Left colon (tissue), 2 donors: ENCODE data around the gene WDR26. TPM values are rescaled to one million over a fixed set of nuclear protein-coding genes. Genes with fewer than 3 reads are reported as not detected.
"Not testable (repeated sequence)": the region's sequence is repeated elsewhere in the genome, so short reads cannot be mapped to it uniquely, and the experiment has no call there.

ENCODE experiments used
- ATAC-seq: fragments of 200-7000 bp; cut with Tn5 transposase; one replicate; pipeline ENCODE4 v1.9.1; 2020; ENCODE audit warnings: mild to moderate bottlenecking, moderate library complexity
- DNase-seq, 2 donors: peaks; one replicate each; pipeline ENCODE4 v3.0.0-alpha.2; 2020
- intact Hi-C, 2 donors: fragments of 100-400 bp; cut with DNase I in 1 of 2; cut with micrococcal nuclease in 1 of 2; formaldehyde crosslinking; loops; one replicate each; pipeline versions ENCODE4 v1.11.2 to v1.14.0; 2022; cut with DNase I, micrococcal nuclease
- long read RNA-seq: library from polyadenylated mRNA; unstranded; transcript quantifications from one replicate; pipeline ENCODE4 v2.0.0, GENCODE V29; 2021
- total RNA-seq, 2 donors: library from RNA; stranded (reverse); fragmentation: NEBNext Ultra II Directional; extraction: Animal tissue kit (Norgen Biotek cat#: 25700); gene quantifications; one replicate each; pipeline ENCODE4 v1.2.1, GENCODE V29; 2021
- donor health status: DM: no; HTN: no; CAD: no.
- donor health status: DM: yes; HTN: yes; CAD: no.

WDR26 gene
- 10 to 100 TPM; 62.1 to 64.4 TPM for total RNA-seq
- long read RNA-seq, full-length matches to known transcripts = 10 of 42 reads
- long read RNA-seq, partial matches to known transcripts = 7 of 42 reads
- long read RNA-seq, other reads (novel, unspliced or antisense) = 25 of 42 reads

DNA sequence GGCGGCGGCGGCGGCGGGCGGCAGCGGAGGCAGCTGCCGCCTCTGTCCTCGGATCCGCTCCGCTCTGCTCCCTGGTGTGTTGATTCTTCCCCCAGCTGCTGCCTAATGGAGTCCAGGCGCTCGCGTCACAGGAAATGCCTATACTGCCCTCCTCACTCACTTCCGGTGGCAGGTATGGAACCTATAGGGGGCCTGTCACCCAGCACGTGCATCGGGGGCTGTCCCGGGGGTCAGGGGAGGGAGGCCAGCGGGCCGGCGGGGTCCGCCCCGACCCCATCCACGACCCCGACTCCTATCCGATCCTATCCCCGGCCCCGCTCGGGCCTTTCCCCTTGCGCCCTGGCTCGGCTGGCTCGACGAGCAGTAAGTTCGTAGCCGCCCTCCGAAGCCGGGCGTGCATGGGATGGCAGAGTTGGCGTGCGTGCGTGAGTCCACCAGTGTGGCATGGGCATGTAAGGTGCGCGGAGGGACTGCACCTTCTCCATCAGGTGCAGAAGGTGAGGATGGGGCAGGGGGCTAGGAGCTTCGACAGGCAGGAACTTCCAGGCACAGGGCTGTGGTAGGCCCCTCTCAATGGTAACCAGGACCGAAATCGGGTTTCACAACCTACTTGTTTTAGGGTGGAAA, at the start of gene WDR26:
TSS of gene WDR26 (minus strand) at position 107 of the 627 bp plus-strand sequence.
- ATAC-seq = peak; percentile 86
- intact Hi-C loops = no loop called here
- DNase-seq = peak; percentile 86 to 89

GRCh38 chr1:224483206-224483605, 48.6 kb upstream of the WDR26 start:
- intact Hi-C loops, DNase-seq, ATAC-seq: not testable (repeated sequence)

- intact Hi-C loops = no loop called here
- peak; percentile 90 for ATAC-seq
- DNase-seq = peak in 1 of 2 donors; percentile 52
Observed at GRCh38 chr1:224482619-224483018, 48.0 kb upstream of the WDR26 start.

GRCh38 chr1:224481601-224482000, 47.0 kb upstream of the WDR26 start:
- DNase-seq (no peak), ATAC-seq (no peak)
- intact Hi-C loops = no loop called here

DNA sequence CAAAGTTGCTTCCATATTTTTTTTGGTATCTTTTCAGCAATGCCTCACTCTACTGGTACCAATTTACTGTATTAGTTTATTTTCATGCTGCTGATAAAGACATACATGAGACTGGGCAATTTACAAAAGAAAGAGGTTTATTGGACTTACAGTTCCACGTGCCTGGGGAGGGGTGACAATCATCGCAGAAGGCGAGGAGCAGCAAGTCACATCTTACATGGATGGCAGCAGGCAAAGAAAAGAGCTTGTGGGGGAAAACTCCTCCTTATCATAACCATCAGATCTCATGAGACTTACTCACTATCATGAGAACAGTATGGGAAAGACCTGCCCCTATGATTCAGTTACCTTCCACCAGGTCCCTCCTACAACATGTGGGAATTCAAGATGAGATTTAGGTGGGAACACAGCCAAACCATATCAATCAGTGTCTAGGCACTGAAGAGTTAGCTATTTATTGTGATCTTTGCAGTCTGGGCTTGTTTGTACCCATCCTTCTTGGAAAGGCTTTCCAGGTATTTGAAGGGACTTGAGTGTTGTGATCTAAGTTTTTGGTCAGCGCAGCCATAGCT, 46.4 kb upstream of the WDR26 start:
- intact Hi-C loops, DNase-seq, ATAC-seq: not testable (repeated sequence)

DNA sequence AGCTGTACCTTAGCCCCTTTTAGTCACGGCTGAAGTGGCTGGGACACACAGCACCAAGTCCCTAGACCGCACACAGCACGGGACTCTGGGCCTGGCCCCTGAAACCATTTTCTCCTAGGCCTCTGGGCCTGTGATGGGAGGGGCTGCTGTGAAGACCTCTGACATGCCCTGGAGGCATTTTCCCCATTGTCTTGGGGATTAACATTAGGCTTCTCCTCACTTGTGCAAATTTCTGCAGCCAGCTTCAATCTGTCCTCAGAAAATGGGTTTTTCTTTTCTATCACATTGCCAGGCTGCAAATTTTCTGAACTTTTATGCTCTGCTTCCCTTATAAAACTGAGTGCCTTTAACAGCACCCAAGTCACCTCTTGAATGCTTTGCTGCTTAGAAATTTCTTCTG, 45.6 kb upstream of the WDR26 start:
- intact Hi-C loops, DNase-seq, ATAC-seq: not testable (repeated sequence)

- DNase-seq = no peak
- ATAC-seq = no peak
- intact Hi-C loops = no loop called here
Observed at GRCh38 chr1:224472806-224473205, 38.2 kb upstream of the WDR26 start.

DNA sequence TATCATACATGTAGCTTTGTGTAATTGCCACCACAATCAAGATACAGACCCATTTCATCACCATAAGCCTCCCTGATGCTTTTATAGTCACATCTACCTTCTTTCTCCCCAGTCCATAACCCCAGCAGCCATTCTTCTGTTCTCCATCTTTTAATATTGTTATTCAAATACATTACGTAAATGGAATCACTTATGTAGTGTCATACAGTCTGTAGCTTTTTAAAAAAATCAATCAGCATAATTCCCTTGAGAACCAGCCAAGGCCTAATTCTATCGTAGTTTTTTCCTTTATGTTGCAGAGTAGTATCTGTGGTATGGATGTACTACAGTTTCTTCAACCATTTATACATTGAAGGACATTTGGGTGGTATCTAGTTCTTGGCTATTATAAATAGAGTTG, 31.6 kb upstream of the WDR26 start:
- ATAC-seq (no peak), DNase-seq (no peak)
- intact Hi-C loops = no loop called here

- no peak for DNase-seq
- no peak for ATAC-seq
- intact Hi-C loops = no loop called here
Observed at GRCh38 chr1:224459966-224460365, 25.4 kb upstream of the WDR26 start.

GRCh38 chr1:224458996-224459395, 24.4 kb upstream of the WDR26 start:
- DNase-seq = no peak
- intact Hi-C loops = no loop called here
- ATAC-seq = no peak

DNA sequence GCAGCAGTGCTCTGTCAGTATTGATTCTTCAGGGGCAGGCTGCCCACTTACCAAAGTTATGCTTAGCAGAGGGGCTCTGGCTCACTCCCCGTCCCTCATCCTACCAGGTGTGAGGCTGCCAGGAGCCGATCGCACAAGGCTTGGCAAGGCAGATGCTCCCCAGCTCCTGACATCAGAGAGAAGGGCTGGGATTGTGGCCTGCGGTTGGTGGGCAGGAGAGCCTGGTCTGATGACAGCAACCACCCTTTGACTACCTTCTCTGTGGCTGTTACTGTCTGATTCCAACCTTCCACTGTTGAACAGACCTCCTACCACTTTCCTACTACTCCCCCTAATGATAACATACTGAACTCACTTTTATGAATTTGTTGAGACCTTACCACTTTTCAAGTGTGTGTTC, 23.7 kb upstream of the WDR26 start:
- DNase-seq (no peak), ATAC-seq (no peak)
- intact Hi-C loops = no loop called here

DNA sequence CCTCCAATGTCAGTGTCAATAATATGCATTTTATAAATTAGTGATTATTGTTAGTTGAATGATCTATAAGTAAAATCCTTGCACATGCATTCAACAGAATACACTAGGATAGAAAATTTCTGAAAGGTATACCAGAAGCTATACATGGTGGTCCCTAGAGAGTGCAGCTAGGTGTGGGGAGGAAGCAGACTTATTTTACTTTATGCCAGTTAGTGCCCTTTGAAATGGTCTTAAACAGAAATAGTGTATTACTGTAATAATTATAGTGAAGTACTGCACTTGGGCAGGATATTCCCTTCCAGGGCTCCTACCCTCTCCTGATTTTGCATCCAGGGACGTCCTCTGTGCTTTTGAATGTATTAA, 23.2 kb upstream of the WDR26 start:
- intact Hi-C loops = no loop called here
- ATAC-seq (no peak), DNase-seq (no peak)

DNA sequence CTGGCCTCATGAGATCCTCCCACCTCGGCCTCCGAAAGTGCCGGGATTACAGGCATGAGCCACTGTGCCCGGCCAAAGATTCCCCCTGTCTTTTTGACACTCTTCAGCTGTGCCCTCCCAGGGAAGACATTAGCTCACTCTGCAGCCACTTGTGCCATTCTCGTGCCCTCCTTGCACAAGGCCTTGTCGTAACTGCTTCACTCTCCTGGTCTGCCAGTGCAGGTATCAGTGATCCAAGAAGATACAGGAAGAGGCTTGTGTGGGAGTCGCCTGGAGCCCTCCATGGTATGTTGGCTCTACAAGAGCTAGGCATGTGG, 22.0 kb upstream of the WDR26 start:
- no peak for DNase-seq
- no peak for ATAC-seq
- intact Hi-C loops = no loop called here

GRCh38 chr1:224454402-224455055, 19.9 kb upstream of the WDR26 start:
- DNase-seq = peak; percentile 36 to 69
- intact Hi-C loops = no loop called here
- ATAC-seq = peak; percentile 87

DNA sequence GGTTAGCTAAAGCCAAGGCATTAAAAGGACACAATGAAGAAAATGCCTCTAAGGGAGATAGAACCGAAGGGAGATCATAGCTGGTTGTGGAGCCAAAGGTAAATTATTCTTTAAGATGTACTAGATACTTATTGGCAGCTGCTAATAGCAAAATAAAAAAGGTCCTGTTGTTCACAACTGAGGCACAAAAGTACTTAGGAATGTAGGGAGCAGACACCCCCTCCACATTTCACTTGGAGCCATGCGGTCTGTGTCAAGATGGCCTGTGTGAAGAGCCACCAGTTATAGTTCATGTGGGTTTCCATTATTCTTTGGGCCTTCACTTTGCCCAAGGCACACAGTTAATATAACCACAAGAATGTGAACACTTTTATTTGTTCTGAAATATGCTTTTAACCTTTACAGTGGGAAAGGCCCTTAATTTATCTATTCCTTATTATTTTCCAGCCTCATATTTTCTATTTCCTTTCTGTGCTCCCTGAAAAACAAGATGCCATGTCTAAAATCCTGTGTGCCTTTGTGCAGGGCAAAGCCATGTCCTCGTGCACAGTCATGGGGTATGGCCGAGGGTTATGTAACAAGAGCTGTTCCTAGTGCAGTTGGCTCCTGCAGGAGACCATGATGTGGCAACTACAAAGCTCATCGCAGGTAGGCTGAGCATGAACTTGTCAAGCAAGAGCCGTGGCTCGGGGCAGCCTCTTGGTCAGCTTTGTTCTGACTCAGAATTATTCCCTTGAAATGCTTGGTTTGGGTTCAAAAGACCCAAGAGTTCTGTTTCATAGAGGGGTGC, 16.2 kb upstream of the WDR26 start:
- DNase-seq (no peak), ATAC-seq (no peak)
- intact Hi-C loops = no loop called here

DNA sequence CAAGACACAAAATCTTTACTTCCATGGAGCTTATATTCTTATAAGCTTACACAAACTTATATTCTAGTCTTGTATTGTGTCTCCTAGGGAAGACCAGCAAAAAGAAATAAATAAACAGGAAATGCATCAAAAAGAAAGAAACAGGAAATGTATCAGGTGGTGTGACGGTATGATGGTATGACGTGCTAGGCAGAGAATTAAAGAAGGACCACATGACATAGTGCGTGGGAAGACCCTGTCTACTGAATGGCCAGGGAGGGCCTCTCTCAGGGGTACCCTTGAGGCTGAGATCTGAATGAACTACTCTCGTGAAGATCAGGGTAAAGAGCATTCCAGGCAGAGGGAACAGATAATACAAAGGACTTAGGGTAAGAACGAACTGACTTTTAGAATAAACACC, 15.6 kb upstream of the WDR26 start:
- intact Hi-C loops = no loop called here
- ATAC-seq (no peak), DNase-seq (no peak)

- intact Hi-C loops = no loop called here
- DNase-seq = no peak
- no peak for ATAC-seq
Observed at GRCh38 chr1:224448453-224449017, 13.9 kb upstream of the WDR26 start.

GRCh38 chr1:224447971-224448370, 13.4 kb upstream of the WDR26 start:
- ATAC-seq = no peak
- no peak for DNase-seq
- intact Hi-C loops = no loop called here

DNA sequence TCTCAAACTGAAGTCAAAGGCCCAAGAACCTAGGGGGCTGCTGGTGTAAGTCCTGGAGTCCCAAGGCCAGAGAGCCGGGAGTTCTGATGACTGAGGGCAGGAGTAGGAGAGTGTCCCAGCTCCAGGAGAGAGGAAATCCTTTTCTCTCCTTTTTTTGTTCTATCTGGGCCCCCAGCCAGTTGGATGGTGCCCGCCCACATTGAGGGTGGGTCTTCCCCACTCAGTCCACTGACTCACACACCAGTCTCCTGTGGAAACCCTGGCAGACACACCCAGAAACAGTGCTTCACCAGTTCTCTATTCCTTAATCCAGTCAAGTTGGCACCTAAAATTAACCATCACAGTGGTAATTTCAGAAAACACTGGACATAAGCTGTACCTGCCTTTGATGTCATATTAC, 12.7 kb upstream of the WDR26 start:
- no peak for ATAC-seq
- no peak for DNase-seq
- intact Hi-C loops = no loop called here
